ENCODE data around the gene ZNF358. TPM values are rescaled to one million over a fixed set of nuclear protein-coding genes. Genes with fewer than 3 reads are reported as not detected.

Gene ZNF358
- total RNA-seq, 2 donors from 2014 or later, result 75.3 to 82.4 TPM

DNA sequence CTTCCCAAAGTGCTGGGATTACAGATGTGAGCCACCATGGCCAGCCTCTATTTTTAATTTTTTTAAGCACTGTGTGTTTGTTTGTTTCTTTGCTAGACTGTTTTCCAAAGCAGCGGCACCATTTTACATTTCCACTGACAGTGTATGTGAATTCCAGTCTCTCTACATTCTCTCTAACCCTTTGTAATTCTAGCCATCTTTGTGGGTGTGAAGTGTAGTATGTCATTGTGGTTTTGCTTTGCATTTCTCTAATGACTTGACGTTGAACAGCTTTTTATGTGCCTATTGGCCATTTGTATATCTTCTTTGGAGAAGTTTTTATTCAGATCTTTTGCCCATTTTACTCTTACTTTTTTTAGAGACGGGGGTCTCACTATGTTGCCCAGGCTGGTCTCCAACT is 31.3 kb downstream of the ZNF358 start:
- ATAC-seq (no peak), DNase-seq (no peak)
- intact Hi-C loops (cut with DNase I), result no loop called here

DNA sequence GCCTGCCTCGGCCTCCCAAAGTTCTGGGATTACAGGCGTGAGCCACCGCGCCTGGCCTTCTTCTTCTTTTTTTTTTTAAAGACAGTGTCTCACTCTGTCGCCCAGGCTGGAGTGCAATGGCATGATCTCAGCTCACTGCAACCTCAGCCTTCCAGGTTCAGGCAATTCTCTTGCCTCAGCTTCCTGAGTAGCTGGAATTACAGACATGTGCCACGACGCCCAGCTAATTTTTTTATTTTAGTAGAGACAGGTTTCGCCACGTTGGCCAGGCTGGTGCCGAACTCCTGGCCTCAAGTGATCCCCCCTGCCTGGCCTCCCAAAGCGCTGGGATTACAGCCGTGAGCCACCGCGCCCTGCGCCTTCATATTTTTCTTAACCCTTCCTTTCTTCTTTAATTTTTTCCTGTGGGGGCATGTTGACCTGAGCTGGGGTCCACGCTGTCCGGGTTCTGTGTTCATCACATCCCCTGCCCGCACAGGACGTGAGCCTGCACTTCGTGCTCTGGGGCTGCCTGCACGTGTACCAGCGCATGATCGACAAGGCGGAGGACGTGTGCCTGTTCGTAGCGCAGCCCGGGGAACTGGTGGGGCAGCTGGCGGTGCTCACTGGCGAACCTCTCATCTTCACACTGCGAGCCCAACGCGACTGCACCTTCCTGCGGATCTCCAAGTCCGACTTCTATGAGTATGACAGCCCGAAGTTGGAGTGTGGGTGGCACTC is 33.7 kb downstream of the ZNF358 start:
- intact Hi-C loops (cut with DNase I), result no loop called here
- no peak for DNase-seq
- no peak for ATAC-seq

DNA sequence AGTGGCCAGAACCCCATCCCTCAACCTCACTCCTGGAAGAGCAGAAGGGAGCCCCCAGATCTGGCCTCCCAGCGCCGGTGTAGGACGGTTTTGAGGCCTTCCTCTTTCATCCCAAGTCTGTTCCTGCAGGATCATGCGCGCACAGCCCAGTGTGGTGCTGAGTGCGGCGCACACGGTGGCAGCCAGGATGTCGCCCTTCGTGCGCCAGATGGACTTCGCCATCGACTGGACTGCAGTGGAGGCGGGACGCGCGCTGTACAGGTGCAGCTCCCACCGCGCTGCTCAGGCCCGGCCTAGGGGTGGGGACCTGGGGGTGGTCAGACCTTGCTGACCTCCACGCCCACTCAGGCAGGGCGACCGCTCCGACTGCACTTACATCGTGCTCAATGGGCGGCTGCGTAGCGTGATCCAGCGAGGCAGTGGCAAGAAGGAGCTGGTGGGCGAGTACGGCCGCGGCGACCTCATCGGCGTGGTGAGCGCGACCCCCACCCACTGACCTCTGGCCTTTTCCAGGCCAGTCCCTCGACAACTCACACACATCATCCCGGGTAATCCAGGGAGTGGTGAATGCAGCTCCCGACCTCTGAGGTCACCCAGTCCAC is 34.4 kb downstream of the ZNF358 start:
- ATAC-seq (peak in 1 of 2 donors; percentile 8), DNase-seq (no peak)
- intact Hi-C loops (cut with DNase I), result no loop called here

DNA sequence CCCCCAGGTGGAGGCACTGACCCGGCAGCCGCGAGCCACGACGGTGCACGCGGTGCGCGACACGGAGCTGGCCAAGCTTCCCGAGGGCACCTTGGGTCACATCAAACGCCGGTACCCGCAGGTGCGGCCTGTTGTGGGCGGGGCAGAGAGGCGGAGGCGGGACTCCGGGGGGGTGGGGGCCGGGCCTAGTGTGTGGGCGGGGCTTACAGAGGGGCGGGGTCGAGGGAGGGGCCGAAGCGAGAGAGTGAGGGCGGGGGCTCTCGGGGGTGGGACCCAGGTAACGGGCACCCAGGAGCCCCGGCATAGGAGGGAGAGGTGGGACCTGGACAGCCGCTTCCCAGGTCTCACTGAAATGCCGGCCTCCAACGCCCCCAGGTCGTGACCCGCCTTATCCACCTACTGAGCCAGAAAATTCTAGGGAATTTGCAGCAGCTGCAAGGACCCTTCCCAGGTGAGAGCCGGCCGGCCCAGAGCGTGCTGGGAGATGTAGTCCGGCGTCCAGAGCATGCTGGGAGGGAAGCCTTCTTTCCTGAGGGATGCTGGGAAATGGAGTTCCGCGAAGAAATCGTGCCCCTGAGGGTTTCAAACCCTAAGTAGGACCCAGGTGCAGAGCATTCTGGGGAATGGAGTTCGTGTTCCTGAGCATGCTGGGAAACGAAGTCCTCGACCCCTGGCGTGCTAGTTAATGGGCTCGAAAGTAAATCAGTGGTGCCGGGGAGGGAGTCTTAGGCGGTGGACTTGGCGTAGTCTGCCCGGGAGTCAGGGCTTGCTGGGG is 35.3 kb downstream of the ZNF358 start:
- ATAC-seq (peak; percentile 91 to 96), DNase-seq (peak; percentile 75)
- intact Hi-C loops (cut with DNase I), result no loop called here

DNA sequence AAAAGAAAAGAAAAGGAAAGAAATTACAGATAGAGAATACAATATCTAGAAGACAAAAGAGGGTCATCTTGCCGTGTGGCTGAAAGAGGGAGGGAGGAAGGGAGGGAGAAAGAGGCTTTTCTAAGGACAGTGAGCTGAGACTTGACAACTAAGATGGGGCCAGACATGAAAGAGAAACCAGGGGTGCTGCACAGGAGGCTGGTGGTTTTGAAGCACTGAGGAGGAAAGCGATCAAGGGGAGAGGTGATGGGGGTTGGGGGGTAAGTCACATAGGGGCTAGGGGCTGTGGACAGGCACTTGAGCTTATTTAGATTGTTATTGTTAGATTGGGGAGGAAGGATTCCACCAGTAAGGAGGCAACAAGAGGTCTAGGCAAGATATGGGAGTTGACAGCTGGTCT is 36.9 kb downstream of the ZNF358 start:
- no peak for ATAC-seq
- DNase-seq, result no peak
- intact Hi-C loops (cut with DNase I), result no loop called here

DNA sequence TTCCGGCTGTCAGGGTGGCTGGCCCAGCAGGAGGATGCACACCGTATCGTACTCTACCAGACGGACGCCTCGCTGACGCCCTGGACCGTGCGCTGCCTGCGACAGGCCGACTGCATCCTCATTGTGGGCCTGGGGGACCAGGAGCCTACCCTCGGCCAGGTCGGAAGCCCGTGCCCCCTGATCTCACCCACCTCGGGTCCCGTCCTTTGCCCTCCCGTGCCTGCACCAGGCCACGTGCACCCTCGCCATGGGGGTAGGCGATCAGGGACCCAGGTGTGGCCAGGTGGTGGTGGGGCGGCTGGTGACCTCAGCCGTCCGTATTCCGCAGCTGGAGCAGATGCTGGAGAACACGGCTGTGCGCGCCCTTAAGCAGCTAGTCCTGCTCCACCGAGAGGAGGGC is 38.7 kb downstream of the ZNF358 start:
- intact Hi-C loops (cut with DNase I), result no loop called here
- no peak for ATAC-seq

DNA sequence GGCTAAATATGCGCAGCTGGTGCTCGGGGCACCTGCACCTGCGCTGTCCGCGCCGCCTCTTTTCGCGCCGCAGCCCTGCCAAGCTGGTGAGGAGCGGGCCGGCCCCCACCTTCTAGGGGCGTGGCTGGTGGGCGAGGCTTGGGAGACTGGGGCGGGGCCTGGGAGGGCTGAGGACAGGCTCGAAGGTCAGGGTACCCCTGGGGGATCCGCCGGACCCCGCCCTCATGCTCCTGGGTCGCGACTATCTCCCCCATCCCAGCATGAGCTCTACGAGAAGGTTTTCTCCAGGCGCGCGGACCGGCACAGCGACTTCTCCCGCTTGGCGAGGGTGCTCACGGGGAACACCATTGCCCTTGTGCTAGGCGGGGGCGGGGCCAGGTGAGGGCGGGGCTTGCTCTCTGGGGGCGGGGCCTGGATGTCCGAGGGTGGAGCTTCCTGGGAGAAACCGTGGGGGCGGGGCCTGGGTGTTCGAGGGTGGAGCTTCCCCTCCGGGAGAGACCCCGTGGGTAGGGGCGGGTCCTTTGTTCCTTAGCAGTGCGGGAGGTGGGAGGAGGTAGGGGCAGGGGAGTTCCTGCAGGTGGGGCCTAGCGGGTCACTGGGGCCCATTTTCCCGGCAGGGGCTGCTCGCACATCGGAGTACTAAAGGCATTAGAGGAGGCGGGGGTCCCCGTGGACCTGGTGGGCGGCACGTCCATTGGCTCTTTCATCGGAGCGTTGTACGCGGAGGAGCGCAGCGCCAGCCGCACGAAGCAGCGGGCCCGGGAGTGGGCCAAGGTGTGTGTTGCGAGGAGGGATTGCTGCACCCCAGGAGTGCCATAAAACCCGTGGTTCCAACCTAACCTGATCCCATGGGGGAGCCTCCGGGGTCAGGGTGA is 39.3 kb downstream of the ZNF358 start:
- intact Hi-C loops (cut with DNase I), result no loop called here
- ATAC-seq (no peak), DNase-seq (no peak)

More for the DNA sequence above, 38.7 kb downstream of the ZNF358 start:
- no peak for DNase-seq

DNA sequence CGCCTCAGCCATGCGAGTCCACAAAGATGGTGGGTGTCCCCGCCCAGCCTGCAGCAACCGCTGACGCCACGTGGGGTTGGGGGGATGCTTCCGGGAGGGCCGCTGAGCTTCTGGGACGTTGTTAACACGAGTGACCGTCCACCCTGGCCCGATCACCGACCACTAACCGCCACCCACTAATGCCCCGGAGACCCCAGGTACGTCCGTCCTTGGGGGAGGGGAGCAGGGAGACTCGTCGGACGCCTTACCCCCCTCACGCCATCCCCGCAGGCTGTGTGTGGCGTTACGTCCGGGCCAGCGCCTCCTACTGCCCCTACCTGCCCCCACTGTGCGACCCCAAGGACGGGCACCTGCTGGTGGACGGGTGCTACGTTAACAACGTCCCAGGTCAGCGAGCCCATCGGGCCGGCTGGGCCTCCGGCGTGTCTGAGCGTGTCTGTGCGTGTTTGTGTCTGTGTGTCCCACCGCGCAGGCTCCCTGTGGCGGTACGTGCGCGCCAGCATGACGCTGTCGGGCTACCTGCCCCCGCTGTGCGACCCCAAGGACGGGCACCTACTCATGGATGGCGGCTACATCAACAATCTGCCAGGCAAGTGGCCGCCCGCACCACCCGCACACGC is 40.9 kb downstream of the ZNF358 start:
- no peak for ATAC-seq
- no peak for DNase-seq
- intact Hi-C loops (cut with DNase I), result no loop called here

DNA sequence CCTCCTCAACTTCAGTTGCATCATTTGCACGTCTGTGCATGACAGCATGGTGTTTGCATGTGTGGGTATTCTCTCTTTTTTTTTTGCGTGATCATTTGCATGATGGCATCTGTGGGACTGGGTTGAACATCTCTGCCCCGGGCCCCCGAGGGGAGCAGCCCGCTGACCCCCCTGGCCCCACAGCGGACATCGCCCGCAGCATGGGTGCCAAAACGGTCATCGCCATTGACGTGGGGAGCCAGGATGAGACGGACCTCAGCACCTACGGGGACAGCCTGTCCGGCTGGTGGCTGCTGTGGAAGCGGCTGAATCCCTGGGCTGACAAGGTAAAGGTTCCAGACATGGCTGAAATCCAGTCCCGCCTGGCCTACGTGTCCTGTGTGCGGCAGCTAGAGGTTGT is 42.8 kb downstream of the ZNF358 start:
- ATAC-seq (no peak), DNase-seq (no peak)
- intact Hi-C loops (cut with DNase I), result no loop called here

DNA sequence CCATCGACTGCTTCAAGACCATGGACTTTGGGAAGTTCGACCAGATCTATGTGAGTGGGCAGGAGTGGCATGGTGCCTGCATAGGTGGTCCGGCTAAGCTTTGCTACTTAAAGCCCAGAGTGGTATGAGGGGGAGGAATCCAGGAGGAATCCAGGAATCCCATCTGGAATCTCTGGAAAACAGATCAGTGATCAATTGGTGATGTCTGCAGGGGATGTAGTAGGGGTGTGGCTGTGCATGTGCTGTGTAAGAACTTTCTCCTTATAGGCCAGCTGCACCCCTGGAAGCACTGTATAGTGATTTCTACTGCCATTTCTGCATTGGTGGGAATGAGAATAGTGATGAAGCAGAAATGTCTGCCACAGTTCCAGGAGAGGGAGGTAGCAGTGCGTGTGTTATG is 43.2 kb downstream of the ZNF358 start:
- no peak for DNase-seq
- no peak for ATAC-seq
- intact Hi-C loops (cut with DNase I), result no loop called here

DNA sequence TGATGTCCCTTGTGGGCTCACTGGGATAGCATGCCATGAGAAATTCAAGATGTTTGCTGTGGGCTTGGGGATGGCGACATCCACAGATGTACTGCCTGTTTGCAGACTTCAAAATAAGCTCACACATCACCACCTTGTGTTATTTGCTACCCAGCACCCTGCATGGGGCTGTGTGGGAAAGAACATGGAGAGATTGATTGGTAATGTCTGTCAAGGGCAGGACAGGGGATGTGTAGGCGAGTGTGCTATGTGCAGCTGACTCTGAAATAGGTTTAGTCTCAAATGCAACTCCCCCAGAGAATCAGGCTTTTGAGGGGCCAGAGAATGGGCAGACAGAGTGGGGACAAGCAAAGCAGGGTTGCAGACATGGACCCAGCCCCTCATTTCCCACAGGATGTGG is 44.4 kb downstream of the ZNF358 start:
- ATAC-seq, result no peak
- intact Hi-C loops (cut with DNase I), result loop anchor here in 1 of 2 donors (10.0 kb wide), 1 partner anchor 245 kb away; no protein-coding TSS in a partner anchor
- DNase-seq, result no peak

DNA sequence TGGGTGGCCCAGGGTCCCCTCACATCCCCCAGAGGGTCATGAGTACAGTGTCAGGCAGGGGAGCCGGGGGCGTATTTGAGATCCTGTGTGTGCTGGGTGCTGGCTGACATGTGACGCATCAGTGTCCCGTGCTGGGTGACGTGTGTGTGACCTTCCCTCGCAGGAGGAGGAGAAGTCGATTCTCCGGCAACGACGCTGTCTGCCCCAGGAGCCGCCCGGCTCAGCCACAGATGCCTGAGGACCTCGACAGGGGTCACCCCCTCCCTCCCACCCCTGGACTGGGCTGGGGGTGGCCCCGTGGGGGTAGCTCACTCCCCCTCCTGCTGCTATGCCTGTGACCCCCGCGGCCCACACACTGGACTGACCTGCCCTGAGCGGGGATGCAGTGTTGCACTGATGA is 45.4 kb downstream of the ZNF358 start:
- intact Hi-C loops (cut with DNase I), result loop anchor here in 1 of 2 donors (10.0 kb wide), 1 partner anchor 243 kb away; no protein-coding TSS in a partner anchor
- DNase-seq, result no peak
- ATAC-seq, result no peak

DNA sequence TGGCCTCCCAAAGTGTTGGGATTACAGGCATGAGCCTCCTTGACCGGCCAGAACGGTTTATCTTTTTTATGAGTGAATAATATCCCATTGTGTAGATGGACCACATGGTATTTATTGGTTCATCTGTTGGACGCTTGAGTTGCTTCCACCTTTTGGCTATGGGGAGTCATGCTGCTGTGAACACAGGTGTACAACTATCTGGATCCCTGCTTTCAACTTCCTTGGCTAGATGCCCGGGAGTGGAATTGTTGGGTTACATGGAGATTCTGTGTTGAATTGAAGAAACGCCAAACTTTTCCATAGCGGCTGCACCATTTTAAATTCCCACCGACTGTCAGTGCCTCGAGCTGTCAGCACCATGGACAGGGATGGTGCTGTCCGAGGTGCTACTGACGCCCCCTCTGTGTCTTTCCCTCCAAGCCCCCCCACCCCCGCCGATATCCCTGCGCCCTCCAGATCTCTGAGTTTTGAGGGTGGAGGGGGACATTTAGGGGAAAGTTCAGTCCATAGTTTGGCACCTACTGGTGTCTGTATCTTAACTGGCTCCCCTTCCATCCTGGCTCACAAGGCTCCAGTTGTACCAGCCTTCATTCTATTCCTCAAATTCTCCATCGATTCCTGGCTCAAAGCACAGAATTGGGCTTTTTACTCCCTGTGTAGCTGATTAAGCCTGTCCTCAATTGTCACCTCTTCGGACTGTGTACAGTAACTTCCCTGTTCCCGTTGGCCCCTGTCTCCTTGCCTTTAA is 46.9 kb downstream of the ZNF358 start:
- DNase-seq (no peak), ATAC-seq (no peak)
- intact Hi-C loops (cut with DNase I), result loop anchor here in 1 of 2 donors (10.0 kb wide), 1 partner anchor 242 kb away; no protein-coding TSS in a partner anchor

DNA sequence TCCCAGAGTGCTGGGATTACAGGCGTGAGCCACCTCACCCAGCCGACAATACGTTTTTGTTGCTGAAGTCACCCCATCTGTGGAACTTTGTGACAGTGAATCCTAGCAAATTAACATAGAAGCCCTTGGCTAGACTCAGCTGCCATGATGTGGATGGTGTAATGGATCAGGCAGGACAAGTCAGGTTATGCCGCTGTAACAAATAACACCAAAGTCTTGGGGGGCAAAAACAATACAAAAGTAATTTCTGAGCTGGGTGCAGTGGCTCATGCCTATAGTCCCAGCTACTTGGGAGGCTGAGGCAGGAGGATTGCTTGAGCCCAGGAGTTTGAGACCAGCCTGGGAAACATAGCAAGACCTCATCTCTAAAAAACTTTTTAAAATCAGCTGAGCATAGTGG is 49.0 kb downstream of the ZNF358 start:
- DNase-seq, result no peak
- intact Hi-C loops (cut with DNase I), result loop anchor here (5.0 to 10.0 kb wide), 3 partner anchors 117 to 240 kb away; partner anchors contain the start of gene TRAPPC5 (in 1 of the 2)
- no peak for ATAC-seq

DNA sequence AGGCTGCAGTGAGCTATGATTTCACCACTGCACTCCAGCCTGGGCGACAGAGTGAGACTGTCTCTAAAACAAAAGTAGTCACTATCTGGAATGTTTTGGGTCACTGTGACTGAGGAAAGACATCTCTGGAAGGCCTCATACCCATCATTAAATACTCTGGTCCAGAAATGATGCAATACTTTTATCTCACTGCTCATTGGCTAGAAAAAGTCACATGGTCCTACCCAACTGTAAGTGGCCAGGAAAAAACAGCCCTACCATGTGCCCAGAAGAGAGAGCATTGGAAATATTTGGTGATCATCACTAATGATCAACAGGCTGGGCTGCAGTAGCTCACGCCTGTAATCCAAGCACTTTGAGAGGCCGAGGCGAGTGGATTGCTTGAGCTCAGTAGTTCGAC is 49.4 kb downstream of the ZNF358 start:
- DNase-seq (no peak), ATAC-seq (no peak)
- intact Hi-C loops (cut with DNase I), result loop anchor here (5.0 to 10.0 kb wide), 3 partner anchors 117 to 239 kb away; partner anchors contain the start of gene TRAPPC5 (in 1 of the 2)
